HEK293T (cell line): ENCODE measurements around the gene CDH15.

Experiments used
- CTCF ChIA-PET: fragments of 350-600 bp; formaldehyde crosslinking; extraction: SDS; loops from one replicate; lab custom pipeline; 2021; ENCODE audit warnings: antibody characterized with exemption, inconsistent platforms; lab: Yijun Ruan, JAX
- POLR2A ChIA-PET: fragments of 350-600 bp; formaldehyde crosslinking; extraction: SDS; loops from one replicate; lab custom pipeline; 2020; ENCODE audit warnings: antibody characterized with exemption, inconsistent platforms; lab: Yijun Ruan, JAX
- DNase-seq: peaks from one replicate; pipeline ENCODE4 v3.0.0; 2012; ENCODE audit warnings: mixed read lengths; ENCODE audit errors: extremely low spot score
- ARNT ChIP-seq: fragments of 450-650 bp; IDR thresholded peaks from 2 replicates; pipeline ENCODE4 v1.6.1; 2017; ENCODE audit warnings: mild to moderate bottlenecking
- BHLHE40 ChIP-seq: fragments of 450-650 bp; IDR thresholded peaks from 2 replicates; pipeline ENCODE4 v1.6.1; 2016; ENCODE audit warnings: mild to moderate bottlenecking, moderate library complexity, borderline replicate concordance
- CTBP1 ChIP-seq: fragments of 450-650 bp; IDR thresholded peaks from 2 replicates; pipeline ENCODE4 v1.6.1; 2016; ENCODE audit warnings: borderline replicate concordance
- ELF4 ChIP-seq: fragments of 450-650 bp; IDR thresholded peaks from 2 replicates; pipeline ENCODE4 v1.6.1; 2017; ENCODE audit warnings: antibody characterized with exemption
- FOXK2 ChIP-seq: fragments of 450-650 bp; IDR thresholded peaks from 2 replicates; pipeline ENCODE4 v1.6.1; 2016; ENCODE audit warnings: mild to moderate bottlenecking
- FOXM1 ChIP-seq: fragments of 450-650 bp; IDR thresholded peaks from 2 replicates; pipeline ENCODE4 v1.6.1; 2017; ENCODE audit warnings: mild to moderate bottlenecking, borderline replicate concordance
- HDGF ChIP-seq: fragments of 450-650 bp; IDR thresholded peaks from 2 replicates; pipeline ENCODE4 v1.6.1; 2017; ENCODE audit warnings: antibody characterized with exemption, borderline replicate concordance
- L3MBTL2 ChIP-seq: fragments of 450-650 bp; conservative IDR thresholded peaks from 2 replicates; pipeline ENCODE4 v1.6.1; 2016; ENCODE audit warnings: mild to moderate bottlenecking
- LEF1 ChIP-seq: fragments of 450-650 bp; IDR thresholded peaks from 2 replicates; pipeline ENCODE4 v1.6.1; 2017; ENCODE audit warnings: mild to moderate bottlenecking, borderline replicate concordance
- NFRKB ChIP-seq: fragments of 450-650 bp; IDR thresholded peaks from 2 replicates; pipeline ENCODE4 v1.6.1; 2016; ENCODE audit warnings: mild to moderate bottlenecking, moderate library complexity
- SP1 ChIP-seq: fragments of 450-650 bp; IDR thresholded peaks from 2 replicates; pipeline ENCODE4 v1.6.1; 2017
- SUZ12 ChIP-seq: fragments of 450-650 bp; IDR thresholded peaks from 2 replicates; pipeline ENCODE4 v1.6.1; 2016; ENCODE audit warnings: mild to moderate bottlenecking
- TARDBP ChIP-seq: fragments of 450-650 bp; IDR thresholded peaks from 2 replicates; pipeline ENCODE4 v1.6.1; 2016
- ZNF384 ChIP-seq: fragments of 450-650 bp; IDR thresholded peaks from 2 replicates; pipeline ENCODE4 v1.6.1; 2016
- TF ChIP-seq, protein P1 (sequence below): fragments of 450-650 bp; IDR thresholded peaks from 2 replicates; pipeline ENCODE4 v1.6.1; 2016

Gene CDH15

GRCh38 chr16:89210904-89211515 lies 39.5 kb downstream of the CDH15 start:
- POLR2A ChIA-PET: no interaction called here
- DNase-seq: no peak
- CTCF ChIA-PET: no interaction called here

GRCh38 chr16:89216315-89217137 lies 45.0 kb downstream of the CDH15 start:
- ChIA-PET POLR2A (interaction anchor here (0.9 to 1.7 kb wide), 3 partner anchors 10 to 123 kb away, joined by 3 to 9 read pairs (median 3); partner anchors contain the start of gene ACSF3), CTCF (interaction anchor here (0.7 to 1.0 kb wide), 2 partner anchors 403 to 482 kb away, joined by 3 to 5 read pairs; no protein-coding TSS in a partner anchor)
- TF ChIP-seq SUZ12 (no peak), FOXK2 (peak; percentile 92), ZNF384 (no peak), NFRKB (no peak), BHLHE40 (no peak)
- TF ChIP-seq, protein P1, sequence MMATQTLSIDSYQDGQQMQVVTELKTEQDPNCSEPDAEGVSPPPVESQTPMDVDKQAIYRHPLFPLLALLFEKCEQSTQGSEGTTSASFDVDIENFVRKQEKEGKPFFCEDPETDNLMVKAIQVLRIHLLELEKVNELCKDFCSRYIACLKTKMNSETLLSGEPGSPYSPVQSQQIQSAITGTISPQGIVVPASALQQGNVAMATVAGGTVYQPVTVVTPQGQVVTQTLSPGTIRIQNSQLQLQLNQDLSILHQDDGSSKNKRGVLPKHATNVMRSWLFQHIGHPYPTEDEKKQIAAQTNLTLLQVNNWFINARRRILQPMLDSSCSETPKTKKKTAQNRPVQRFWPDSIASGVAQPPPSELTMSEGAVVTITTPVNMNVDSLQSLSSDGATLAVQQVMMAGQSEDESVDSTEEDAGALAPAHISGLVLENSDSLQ: no peak
- DNase-seq: peak; percentile 73

More at GRCh38 chr16:89210904-89211515, 39.5 kb downstream of the CDH15 start:
- TF ChIP-seq LEF1 (no peak), NFRKB (no peak), SUZ12 (no peak), ZNF384 (no peak), FOXM1 (no peak)

DNA sequence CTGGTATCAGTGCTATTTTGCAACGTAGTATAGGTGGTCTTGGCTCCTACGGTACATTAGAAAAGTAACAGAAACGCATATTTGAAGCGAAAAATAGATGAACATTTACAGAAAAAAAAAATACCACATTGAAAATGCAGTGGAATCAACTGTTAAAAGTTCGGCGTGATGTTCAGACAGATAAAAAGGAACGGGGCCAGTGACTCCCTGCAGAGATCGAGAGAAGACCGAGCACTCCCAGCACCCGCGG lies 45.5 kb downstream of the CDH15 start:
- DNase-seq: no peak
- POLR2A ChIA-PET: interaction anchor here (0.9 to 1.7 kb wide), 7 partner anchors 19 to 407 kb away, joined by 3 to 9 read pairs (median 6); partner anchors contain the start of genes ACSF3 and APRT
- no peak for TF ChIP-seq FOXM1
- no peak for TF ChIP-seq SP1
- no peak for TF ChIP-seq SUZ12
- no peak for TF ChIP-seq HDGF
- TF ChIP-seq ELF4: no peak
- no peak for TF ChIP-seq L3MBTL2
- no peak for TF ChIP-seq NFRKB
- TF ChIP-seq, protein P1: no peak
- TF ChIP-seq LEF1: no peak
- no peak for TF ChIP-seq FOXK2
- no peak for TF ChIP-seq ZNF384
- no peak for TF ChIP-seq TARDBP
- no peak for TF ChIP-seq ARNT
- TF ChIP-seq CTBP1: no peak
- CTCF ChIA-PET: no interaction called here

DNA sequence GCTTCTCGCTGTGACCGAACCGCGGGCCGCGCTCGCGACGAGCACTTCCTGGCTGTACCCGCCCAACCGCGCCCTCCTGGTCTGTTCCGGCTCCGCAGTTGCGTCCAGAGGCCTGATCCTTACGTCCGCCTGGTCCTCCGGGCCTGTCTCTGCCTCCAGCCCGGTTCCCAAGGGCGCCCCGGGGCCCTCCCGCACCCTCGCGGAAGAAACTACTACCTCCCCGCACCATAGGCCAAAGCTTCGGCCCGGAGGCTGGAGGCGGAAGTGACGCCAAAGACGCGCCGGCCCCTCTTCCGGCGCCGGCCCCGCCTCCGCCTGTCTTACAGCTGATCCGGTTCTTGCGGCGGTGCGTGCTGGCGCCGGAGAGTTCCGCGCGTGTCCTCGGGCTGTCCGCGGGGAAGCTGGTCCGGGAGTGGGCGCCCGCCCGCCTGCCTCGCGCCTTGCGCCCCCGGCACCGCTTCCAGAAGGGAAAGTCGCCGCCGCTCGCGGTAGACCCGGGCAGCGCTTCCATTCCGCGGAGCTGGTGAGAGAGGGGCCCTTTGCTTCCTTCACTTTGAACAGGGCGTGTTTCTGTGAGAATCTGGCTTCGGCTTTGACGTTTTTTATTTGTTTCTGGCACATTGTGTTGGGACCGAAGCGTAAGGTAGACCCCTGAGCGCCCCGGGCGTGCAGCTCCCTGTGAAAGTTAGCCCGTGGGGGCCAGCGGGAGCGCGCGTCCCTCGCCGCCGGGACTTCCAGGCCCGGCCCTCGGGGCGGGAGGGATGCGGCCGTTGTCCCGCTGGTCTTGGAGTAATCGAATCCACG lies 46.0 kb downstream of the CDH15 start, which contains the start of gene ZNF778:
TSS of gene ZNF778 (plus strand) at position 316 of the 804 bp plus-strand sequence. CDS start 3,425 bp downstream, outside the sequence.
- POLR2A ChIA-PET: interaction anchor here (0.7 to 1.7 kb wide), 9 partner anchors 19 to 480 kb away, joined by 3 to 9 read pairs (median 5); partner anchors contain the start of genes ACSF3 and APRT
- CTCF ChIA-PET: interaction anchor here (0.7 kb wide), 1 partner anchor 232 kb away, joined by 3 read pairs; no protein-coding TSS in a partner anchor
- peak; percentile 87 for DNase-seq
- no peak for TF ChIP-seq NFRKB
- peak; percentile 46; the same call in 1 of the 2 replicates for TF ChIP-seq ELF4

GRCh38 chr16:89219365-89219764 lies 47.8 kb downstream of the CDH15 start:
- TF ChIP-seq HDGF (no peak), L3MBTL2 (no peak), NFRKB (no peak), ZNF384 (no peak), ELF4 (no peak), CTBP1 (no peak), FOXM1 (no peak), LEF1 (no peak), BHLHE40 (no peak)
- TF ChIP-seq, protein P1: no peak
- POLR2A ChIA-PET: no interaction called here
- no peak for DNase-seq
- CTCF ChIA-PET: no interaction called here

DNA sequence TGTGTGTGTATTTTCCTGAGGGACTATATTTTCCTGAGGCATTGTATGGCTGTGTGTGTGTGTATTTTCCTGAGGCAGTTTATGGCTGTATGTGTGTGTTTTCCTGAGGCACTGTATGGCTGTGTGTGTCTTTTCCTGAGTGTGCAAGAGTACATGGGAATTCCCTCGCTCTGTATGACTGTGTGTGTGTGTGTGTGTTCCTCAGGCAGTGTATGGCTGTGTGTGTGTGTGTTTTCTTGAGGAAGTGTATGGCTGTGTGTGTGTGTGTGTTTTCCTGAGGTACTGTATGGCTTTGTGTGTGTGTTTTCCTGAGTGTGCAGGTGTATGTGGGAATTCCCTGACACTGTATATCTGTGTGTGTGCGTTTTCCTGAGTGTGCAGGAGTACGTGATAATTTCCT lies 50.1 kb downstream of the CDH15 start:
- no peak for DNase-seq
- CTCF ChIA-PET: no interaction called here
- no peak for TF ChIP-seq ELF4
- POLR2A ChIA-PET: no interaction called here
